Testis (tissue), 3 donors: ENCODE measurements around the gene MYO1D. TPM values are rescaled to one million over a fixed set of nuclear protein-coding genes. Genes with fewer than 3 reads are reported as not detected.

Experiments
- DNase-seq: peaks from one replicate; pipeline ENCODE4 v3.0.0-alpha.2; 2019
- H3K27ac ChIP-seq, 2 donors: fragments of 200-600 bp; sonication (generic); one replicate each; pipeline ENCODE4 v1.5.1; 2019
- H3K27me3 ChIP-seq: fragments of 200-600 bp; sonication (generic); one replicate; pipeline ENCODE4 v1.5.1; 2019
- H3K36me3 ChIP-seq: fragments of 200-600 bp; sonication (generic); one replicate; pipeline ENCODE4 v1.5.1; 2017; ENCODE audit warnings: low read depth; ENCODE audit errors: missing control alignments
- H3K4me1 ChIP-seq: fragments of 200-600 bp; sonication (generic); one replicate; pipeline ENCODE4 v1.5.1; 2019
- H3K4me3 ChIP-seq, 2 donors: fragments of 200-600 bp; sonication (generic); one replicate each; pipeline ENCODE4 v1.5.1; 2017 to 2019
- H3K9me3 ChIP-seq: fragments of 200-600 bp; sonication (generic); one replicate; pipeline ENCODE4 v1.5.1; 2017
- CTCF ChIP-seq, 3 experiments: fragments of 450-650 bp in 2 of 3; fragments of 200-600 bp in 1 of 3; sonication (generic) in 1 of 3; IDR thresholded peaks; one replicate each; pipeline ENCODE4 v1.5.1; 2016 to 2019; ENCODE audit warnings: antibody characterized with exemption in 3 of 3, mild to moderate bottlenecking in 2 of 3, moderate library complexity in 1 of 3
- POLR2A ChIP-seq: fragments of 450-650 bp; IDR thresholded peaks from one replicate; pipeline ENCODE4 v1.6.1; 2017; ENCODE audit warnings: antibody characterized with exemption, mild to moderate bottlenecking, moderate library complexity
- WGBS, 2 donors: methylation state at CpG; one replicate each; pipeline ENCODE4 v1.1.5; 2018; 5-methylcytosine and 5-hydroxymethylcytosine counted together
- intact Hi-C: fragments of 100-400 bp; cut with DNase I; formaldehyde crosslinking; loops from one replicate; pipeline ENCODE4 v1.15.1; 2023; ENCODE audit warnings: low total_unique reads
- polyA plus RNA-seq: library from polyadenylated mRNA; stranded (reverse); fragments of 350-450 nt; fragmentation: Illumina TruSeq; extraction: RNeasy Lipid Tissue Mini Kit (QIAGEN cat#74804); gene quantifications from one replicate; pipeline ENCODE4 v1.2.3, GENCODE V29; 2014; ENCODE audit warnings: low read depth, low replicate concordance; ENCODE audit not compliant: insufficient read depth
- total RNA-seq, 2 donors: library from RNA; depleted of rRNA; stranded (reverse); fragments of >200 nt; gene quantifications; one replicate each; pipeline ENCODE4 v1.2.3, GENCODE V29; 2016

Gene MYO1D
- total and polyA plus RNA-seq, 3 donors from 2014 or later: 29.5 to 34.1 (median 33.6) TPM

DNA sequence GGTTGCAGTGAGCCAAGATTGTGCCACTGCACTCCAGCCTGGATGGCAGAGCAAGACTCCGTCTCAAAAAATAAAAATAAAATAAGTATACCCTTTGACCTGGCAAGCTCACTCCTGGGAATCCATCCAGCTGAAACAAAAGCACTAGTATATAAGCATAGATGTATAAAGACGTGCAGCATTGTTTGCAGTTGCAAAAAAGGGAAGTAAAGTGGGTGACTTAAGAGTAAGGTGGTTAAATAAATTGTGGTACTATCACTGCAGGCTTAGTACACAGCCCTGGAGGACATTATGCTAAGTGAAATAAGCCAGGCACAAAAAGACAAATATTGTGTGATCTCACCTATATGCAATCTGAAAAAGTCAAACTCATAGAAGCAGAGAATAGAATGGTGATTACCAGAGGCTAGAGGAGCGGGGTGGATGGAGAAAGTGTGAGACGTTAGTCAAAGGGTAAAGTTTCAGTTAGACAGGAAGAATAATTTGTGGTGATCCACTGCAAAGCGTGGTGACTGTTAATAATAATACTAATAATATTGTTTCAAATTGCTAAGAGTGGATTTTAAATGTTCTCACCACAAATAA, 113.0 kb downstream of the MYO1D start:
- Histone ChIP-seq H3K9me3 (no peaks in the 10 kb centered on the region), H3K36me3 (no peaks in the 10 kb centered on the region), H3K4me3 (no peak overlapping the region), H3K27ac (no peak overlapping the region), H3K4me1 (no peaks in the 10 kb centered on the region), H3K27me3 (no peaks in the 10 kb centered on the region)
- WGBS, 2 donors: 87 to 89% methylated on average over 5 of the region's 5 CpGs
- TF ChIP-seq CTCF (IDR thresholded peaks at IDR 0.05): no peak
- TF ChIP-seq POLR2A: no peak
- intact Hi-C loops: no loop called here
- DNase-seq: no peak

- TF ChIP-seq POLR2A (no peak), CTCF (IDR thresholded peaks at IDR 0.05) (no peak)
- Histone ChIP-seq H3K27ac (no peak overlapping the region), H3K4me3 (no peak overlapping the region), H3K9me3 (no peaks in the 10 kb centered on the region), H3K4me1 (peaks cover 6% of the 10 kb centered on the region), H3K27me3 (no peaks in the 10 kb centered on the region), H3K36me3 (no peaks in the 10 kb centered on the region)
- intact Hi-C loops: no loop called here
- DNase-seq: no peak
Observed at GRCh38 chr17:32759476-32759875, 117.4 kb downstream of the MYO1D start.

GRCh38 chr17:32757963-32758362, 119.0 kb downstream of the MYO1D start:
- no peak overlapping the region for H3K27ac ChIP-seq
- WGBS, 2 donors: 48 to 53% methylated on average over 1 of the region's 1 CpG
- no peak overlapping the region for H3K4me3 ChIP-seq
- no peaks in the 10 kb centered on the region for H3K27me3 ChIP-seq
- DNase-seq: no peak
- no peaks in the 10 kb centered on the region for H3K9me3 ChIP-seq
- peaks cover 6% of the 10 kb centered on the region for H3K4me1 ChIP-seq
- no peaks in the 10 kb centered on the region for H3K36me3 ChIP-seq
- TF ChIP-seq CTCF (IDR thresholded peaks at IDR 0.05): no peak
- no peak for TF ChIP-seq POLR2A
- intact Hi-C loops: no loop called here

GRCh38 chr17:32756696-32757095, 120.2 kb downstream of the MYO1D start:
- Histone ChIP-seq H3K27me3 (no peaks in the 10 kb centered on the region), H3K9me3 (no peaks in the 10 kb centered on the region), H3K27ac (no peak overlapping the region), H3K36me3 (no peaks in the 10 kb centered on the region), H3K4me1 (peaks cover 6% of the 10 kb centered on the region), H3K4me3 (no peak overlapping the region)
- 87 to 97% methylated on average over 1 of the region's 1 CpG for WGBS, 2 donors
- TF ChIP-seq POLR2A (no peak), CTCF (IDR thresholded peaks at IDR 0.05) (no peak)
- no peak for DNase-seq
- intact Hi-C loops: no loop called here

GRCh38 chr17:32755045-32755805, 121.7 kb downstream of the MYO1D start:
- 67 to 75% methylated on average over 7 of the region's 7 CpGs for WGBS, 2 donors
- no peaks in the 10 kb centered on the region for H3K36me3 ChIP-seq
- H3K9me3 ChIP-seq: no peaks in the 10 kb centered on the region
- peak; percentile 49 to 78 (median 75) for TF ChIP-seq CTCF (IDR thresholded peaks at IDR 0.05)
- TF ChIP-seq POLR2A: no peak
- DNase-seq: no peak
- no peak overlapping the region for H3K27ac ChIP-seq
- intact Hi-C loops: no loop called here
- H3K4me1 ChIP-seq: peaks cover 6% of the 10 kb centered on the region
- H3K4me3 ChIP-seq: no peak overlapping the region
- no peaks in the 10 kb centered on the region for H3K27me3 ChIP-seq
